Brain microvascular endothelial cell (primary cell): Measurements from ENCODE around the gene CUX1.

Experiments
- DNase-seq: peaks from one replicate; pipeline ENCODE4 v3.0.0-alpha.2; 2020
- H3K27ac ChIP-seq: fragments of 250-450 bp; sonication (Bioruptor Pico); 2 replicates; pipeline ENCODE4 v1.5.1; 2020; ENCODE audit warnings: mild to moderate bottlenecking, moderate library complexity
- H3K27me3 ChIP-seq: fragments of 250-450 bp; sonication (Bioruptor Pico); replicated peaks from 2 replicates; pipeline ENCODE4 v1.5.1; 2020; ENCODE audit warnings: mild to moderate bottlenecking
- H3K36me3 ChIP-seq: fragments of 250-450 bp; sonication (Bioruptor Pico); replicated peaks from 2 replicates; pipeline ENCODE4 v1.5.1; 2020; ENCODE audit warnings: mild to moderate bottlenecking
- H3K4me3 ChIP-seq: 2 replicates; pipeline ENCODE4 v1.5.1; 2011; ENCODE audit warnings: low read depth, mild to moderate bottlenecking, control low read depth, low read length, moderate library complexity
- in situ Hi-C: cut with HindIII; loops from 2 replicates; pipeline ENCODE4 v1.10.0; 2017; ENCODE audit warnings: low sequenced_read_pairs, low pct_ligation_motif_present
- TF ChIP-seq, protein P1 (sequence below): IDR thresholded peaks from 2 replicates; pipeline ENCODE4 v1.5.1; 2011; ENCODE audit warnings: low read depth, mild to moderate bottlenecking, moderate library complexity, low read length, control low read depth, inconsistent platforms; ENCODE audit errors: missing control alignments

Gene CUX1

DNA sequence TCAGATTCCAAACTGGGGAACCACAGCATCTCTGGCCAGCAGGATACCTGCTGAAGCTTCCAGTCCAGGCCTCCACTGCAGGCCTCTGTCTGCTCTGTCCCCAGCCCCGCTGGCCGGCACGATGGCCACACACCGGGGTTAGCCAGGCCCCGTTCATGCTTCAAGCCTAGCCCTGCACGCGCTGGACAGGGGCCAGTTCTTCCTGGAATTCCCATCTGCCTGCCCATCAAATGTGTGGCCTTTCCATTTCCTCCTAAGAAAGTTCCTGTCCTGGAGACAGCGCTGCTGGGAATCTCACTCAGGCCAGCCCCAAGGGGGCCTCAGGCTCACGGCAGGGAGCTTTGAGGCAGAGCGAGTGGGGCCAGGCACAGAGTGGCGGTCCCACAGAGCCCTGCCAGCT, 487.2 kb downstream of the CUX1 start:
- in situ Hi-C loops, result no loop called here
- Histone ChIP-seq H3K4me3 (no peak overlapping the region), H3K27me3 (peaks cover 2% of the 10 kb centered on the region), H3K36me3 (no peaks in the 10 kb centered on the region), H3K27ac (no peak overlapping the region)
- DNase-seq, result no peak
- TF ChIP-seq, protein P1, sequence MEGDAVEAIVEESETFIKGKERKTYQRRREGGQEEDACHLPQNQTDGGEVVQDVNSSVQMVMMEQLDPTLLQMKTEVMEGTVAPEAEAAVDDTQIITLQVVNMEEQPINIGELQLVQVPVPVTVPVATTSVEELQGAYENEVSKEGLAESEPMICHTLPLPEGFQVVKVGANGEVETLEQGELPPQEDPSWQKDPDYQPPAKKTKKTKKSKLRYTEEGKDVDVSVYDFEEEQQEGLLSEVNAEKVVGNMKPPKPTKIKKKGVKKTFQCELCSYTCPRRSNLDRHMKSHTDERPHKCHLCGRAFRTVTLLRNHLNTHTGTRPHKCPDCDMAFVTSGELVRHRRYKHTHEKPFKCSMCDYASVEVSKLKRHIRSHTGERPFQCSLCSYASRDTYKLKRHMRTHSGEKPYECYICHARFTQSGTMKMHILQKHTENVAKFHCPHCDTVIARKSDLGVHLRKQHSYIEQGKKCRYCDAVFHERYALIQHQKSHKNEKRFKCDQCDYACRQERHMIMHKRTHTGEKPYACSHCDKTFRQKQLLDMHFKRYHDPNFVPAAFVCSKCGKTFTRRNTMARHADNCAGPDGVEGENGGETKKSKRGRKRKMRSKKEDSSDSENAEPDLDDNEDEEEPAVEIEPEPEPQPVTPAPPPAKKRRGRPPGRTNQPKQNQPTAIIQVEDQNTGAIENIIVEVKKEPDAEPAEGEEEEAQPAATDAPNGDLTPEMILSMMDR, result no peak

DNA sequence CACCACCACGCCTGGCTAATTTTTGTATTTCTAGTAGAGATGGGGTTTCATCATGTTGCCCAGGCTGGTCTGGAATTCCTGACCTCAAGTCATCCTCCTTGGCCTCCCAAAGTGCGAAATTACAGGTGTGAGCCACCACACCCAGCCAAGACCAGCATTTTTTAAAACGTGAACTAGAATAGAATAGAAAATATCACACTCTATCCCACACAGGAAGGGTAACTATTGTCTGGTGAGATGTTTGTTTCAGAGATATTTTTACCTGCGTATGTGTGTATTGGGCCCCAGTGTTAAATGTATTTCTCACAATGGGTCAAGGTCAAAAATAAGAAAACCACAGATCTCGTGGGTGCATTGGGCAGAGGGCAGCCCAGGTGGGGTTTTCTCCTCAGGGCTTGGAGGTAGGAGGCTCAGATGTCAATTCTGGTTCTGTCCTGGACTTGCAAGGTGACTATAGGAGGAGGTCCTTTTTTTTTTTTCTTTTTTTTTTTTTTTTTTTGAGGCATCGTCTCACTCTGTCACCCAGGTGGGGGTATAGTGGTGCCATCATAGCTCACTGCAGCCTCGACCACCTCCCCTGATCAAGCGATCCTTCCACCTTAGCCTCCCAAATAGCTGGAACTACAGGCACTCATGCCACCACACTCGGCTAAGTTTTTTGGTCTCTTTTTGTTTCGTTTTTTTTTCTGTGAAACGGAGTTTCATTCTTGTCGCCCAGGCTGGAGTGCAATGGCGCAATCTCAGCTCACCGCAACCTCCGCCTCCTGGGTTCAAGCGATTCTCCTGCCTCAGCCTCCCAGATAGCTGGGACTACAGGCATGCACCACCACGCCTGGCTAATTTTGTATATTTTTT, 488.2 kb downstream of the CUX1 start:
- in situ Hi-C loops, result no loop called here

DNA sequence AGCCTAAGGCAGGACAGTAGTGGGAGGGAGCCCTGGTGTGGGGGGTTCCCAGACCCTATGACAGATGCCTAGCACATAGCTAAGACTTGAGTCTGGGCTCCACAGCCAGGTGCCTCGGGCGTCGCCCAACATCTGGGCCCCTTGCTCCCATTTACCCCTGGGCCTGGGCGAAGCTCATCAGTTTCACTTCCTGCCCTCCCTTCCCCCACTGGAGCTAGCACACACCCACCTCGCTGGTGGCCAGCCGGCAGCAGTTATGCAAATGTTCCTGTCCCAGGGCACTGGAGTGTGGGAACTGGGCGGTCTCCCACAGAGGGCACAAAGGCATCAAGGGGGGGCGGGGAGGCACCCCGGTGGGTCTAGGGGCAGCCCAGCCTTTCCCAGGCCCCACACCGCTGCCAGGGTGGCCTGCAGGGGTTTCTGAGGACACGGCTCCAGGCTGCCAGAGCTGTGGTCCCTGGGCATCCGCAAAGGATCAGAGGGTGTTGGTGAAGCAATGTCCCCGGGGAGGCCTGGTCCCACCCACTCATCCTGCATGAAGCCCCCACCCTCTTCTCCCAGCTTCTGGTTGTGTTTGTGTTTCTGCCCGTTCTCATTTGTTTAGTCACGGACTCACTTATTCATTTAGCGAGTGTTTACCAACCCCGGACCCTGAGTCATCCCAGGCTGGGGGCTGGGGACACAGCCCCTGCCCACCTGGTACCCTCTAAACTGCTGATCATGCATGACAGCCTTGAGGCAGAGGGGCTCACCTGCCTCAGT, 489.7 kb downstream of the CUX1 start:
- TF ChIP-seq, protein P1, result no peak
- H3K4me3 ChIP-seq, result peak overlapping the region; percentile 15
- no peak overlapping the region for H3K27ac ChIP-seq
- no peaks in the 10 kb centered on the region for H3K36me3 ChIP-seq
- peak; percentile 36 for DNase-seq
- in situ Hi-C loops, result no loop called here
- no peaks in the 10 kb centered on the region for H3K27me3 ChIP-seq

More for the DNA sequence above, 488.2 kb downstream of the CUX1 start:
- H3K27me3 ChIP-seq, result no peaks in the 10 kb centered on the region
- no peak overlapping the region for H3K4me3 ChIP-seq
- no peak overlapping the region for H3K27ac ChIP-seq
- TF ChIP-seq, protein P1, result no peak
- DNase-seq, result no peak
- H3K36me3 ChIP-seq, result no peaks in the 10 kb centered on the region

DNA sequence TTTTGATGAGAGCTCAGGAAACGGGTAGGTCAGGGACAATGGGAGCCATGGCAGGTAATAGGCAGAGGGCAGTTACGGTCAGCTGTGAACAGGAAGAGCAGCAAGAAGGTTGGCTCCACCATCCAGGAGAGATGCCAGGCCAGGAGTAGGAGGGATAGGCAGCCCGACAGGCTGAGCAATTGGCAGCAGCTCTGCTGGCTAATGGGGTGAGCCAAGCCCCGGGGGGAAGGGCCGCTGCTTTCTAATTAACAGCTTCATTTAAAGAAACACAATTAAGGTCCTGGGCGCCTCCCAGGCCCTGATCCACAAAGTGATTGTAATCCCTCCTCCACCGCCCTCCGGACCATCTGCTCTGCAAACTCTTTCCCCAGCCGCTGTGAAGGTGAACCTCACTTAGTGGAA, 493.0 kb downstream of the CUX1 start:
- no peak overlapping the region for H3K4me3 ChIP-seq
- TF ChIP-seq, protein P1, result no peak
- no peak for DNase-seq
- H3K27ac ChIP-seq, result no peak overlapping the region
- no peaks in the 10 kb centered on the region for H3K36me3 ChIP-seq
- in situ Hi-C loops, result no loop called here
- no peaks in the 10 kb centered on the region for H3K27me3 ChIP-seq

DNA sequence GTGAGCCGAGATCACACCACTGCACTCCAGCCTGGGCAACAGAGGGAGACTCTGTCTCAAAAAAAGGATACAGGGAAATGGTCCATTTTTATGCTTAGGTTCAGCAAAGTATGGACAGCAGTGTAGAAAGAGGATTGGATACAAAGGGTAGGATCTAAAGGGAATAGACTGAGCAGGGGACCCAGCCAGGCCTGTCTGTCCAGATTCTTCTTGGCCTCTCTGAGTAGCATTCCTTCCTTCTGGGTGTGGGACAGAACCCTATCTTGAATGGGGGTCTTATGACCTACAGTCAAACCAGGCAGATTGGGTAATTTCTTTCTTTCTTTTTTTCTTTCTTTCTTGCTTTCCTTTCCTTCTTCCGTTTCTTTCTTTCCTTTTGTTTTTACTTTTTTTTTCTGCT, 494.9 kb downstream of the CUX1 start:
- TF ChIP-seq, protein P1, result no peak

More for the DNA sequence above, 494.9 kb downstream of the CUX1 start:
- no peak overlapping the region for H3K4me3 ChIP-seq
- in situ Hi-C loops, result no loop called here
- H3K36me3 ChIP-seq, result no peaks in the 10 kb centered on the region
- H3K27ac ChIP-seq, result no peak overlapping the region
- DNase-seq, result no peak
- no peaks in the 10 kb centered on the region for H3K27me3 ChIP-seq
